Upper lobe of right lung (tissue), 1 donor: ENCODE results near the gene SLC22A4. TPM values are rescaled to one million over a fixed set of nuclear protein-coding genes. Genes with fewer than 3 reads are reported as not detected.

Source experiments
- ATAC-seq: fragments of 200-7000 bp; cut with Tn5 transposase; one replicate; pipeline ENCODE4 v1.9.1; 2020; ENCODE audit warnings: mild to moderate bottlenecking, moderate library complexity
- DNase-seq: peaks from one replicate; pipeline ENCODE4 v3.0.0-alpha.2; 2020
- H3K27ac ChIP-seq: fragments of 200-600 bp; one replicate; pipeline ENCODE4 v1.8.0; 2022
- H3K27me3 ChIP-seq: fragments of 200-600 bp; one replicate; pipeline ENCODE4 v1.8.0; 2022; ENCODE audit warnings: mild to moderate bottlenecking
- H3K36me3 ChIP-seq: fragments of 200-600 bp; one replicate; pipeline ENCODE4 v1.8.0; 2022
- H3K4me1 ChIP-seq: fragments of 200-600 bp; one replicate; pipeline ENCODE4 v1.8.0; 2022
- H3K4me3 ChIP-seq: fragments of 200-600 bp; one replicate; pipeline ENCODE4 v1.8.0; 2022; ENCODE audit warnings: mild to moderate bottlenecking
- H3K9me3 ChIP-seq: fragments of 200-600 bp; one replicate; pipeline ENCODE4 v1.8.0; 2022
- CTCF ChIP-seq: fragments of 200-600 bp; IDR thresholded peaks from one replicate; pipeline ENCODE4 v1.8.0; 2022; ENCODE audit warnings: antibody characterized with exemption
- intact Hi-C: fragments of 100-400 bp; cut with DNase I; formaldehyde crosslinking; loops from one replicate; pipeline ENCODE4 v1.11.0; 2022
- total RNA-seq: library from RNA; stranded (reverse); fragmentation: NEBNext Ultra II Directional; extraction: Animal tissue kit (Norgen Biotek cat#: 25700); gene quantifications from one replicate; pipeline ENCODE4 v1.2.1, GENCODE V29; 2021
- donor health status: DM: no; HTN: yes; CAD: no; lungs with severe emphysema.

The SLC22A4 gene
- total RNA-seq, 1 donor from 2014 or later = 1.8 TPM

- Histone ChIP-seq H3K9me3 (no peaks in the 10 kb centered on the region), H3K4me1 (peaks cover 31% of the 10 kb centered on the region), H3K27me3 (peaks cover 7% of the 10 kb centered on the region), H3K4me3 (no peak overlapping the region), H3K27ac (no peak overlapping the region), H3K36me3 (no peaks in the 10 kb centered on the region)
- DNase-seq = no peak
- no peak for TF ChIP-seq CTCF
- intact Hi-C loops = no loop called here
- peak; percentile 4 for ATAC-seq
Observed at GRCh38 chr5:132260714-132261551, 33.3 kb upstream of the SLC22A4 start.

GRCh38 chr5:132261881-132262845, 32.0 kb upstream of the SLC22A4 start:
- Histone ChIP-seq H3K4me3 (no peak overlapping the region), H3K27ac (no peak overlapping the region), H3K27me3 (peaks cover 1% of the 10 kb centered on the region), H3K36me3 (no peaks in the 10 kb centered on the region), H3K4me1 (peaks cover 34% of the 10 kb centered on the region), H3K9me3 (no peaks in the 10 kb centered on the region)
- ATAC-seq (no peak), DNase-seq (no peak)
- intact Hi-C loops = no loop called here
- TF ChIP-seq CTCF = no peak

- Histone ChIP-seq H3K27me3 (no peaks in the 10 kb centered on the region), H3K9me3 (no peaks in the 10 kb centered on the region), H3K4me3 (no peak overlapping the region), H3K27ac (no peak overlapping the region), H3K36me3 (no peaks in the 10 kb centered on the region), H3K4me1 (peaks cover 30% of the 10 kb centered on the region)
- DNase-seq = no peak
- no peak for TF ChIP-seq CTCF
- intact Hi-C loops = no loop called here
- ATAC-seq = no peak
Observed at GRCh38 chr5:132262882-132263547, 31.2 kb upstream of the SLC22A4 start.

- no peak for TF ChIP-seq CTCF
- H3K27me3 ChIP-seq = no peaks in the 10 kb centered on the region
- ATAC-seq (no peak), DNase-seq (no peak)
- H3K27ac ChIP-seq = no peak overlapping the region
- no peaks in the 10 kb centered on the region for H3K36me3 ChIP-seq
- H3K9me3 ChIP-seq = no peaks in the 10 kb centered on the region
- intact Hi-C loops = no loop called here
- H3K4me3 ChIP-seq = no peak overlapping the region
- peaks cover 28% of the 10 kb centered on the region for H3K4me1 ChIP-seq
Observed at GRCh38 chr5:132263548-132264261, 30.5 kb upstream of the SLC22A4 start.
